Left lung (tissue), 10 donors: ENCODE results near the gene GABPB1. TPM values are rescaled to one million over a fixed set of nuclear protein-coding genes. Genes with fewer than 3 reads are reported as not detected.

Source experiments
- ATAC-seq: fragments of 200-7000 bp; cut with Tn5 transposase; one replicate; pipeline ENCODE4 v1.9.1; 2020; ENCODE audit warnings: moderate library complexity
- DNase-seq, 4 donors: peaks; one replicate each; pipeline ENCODE4 v3.0.0-alpha.2; 2013 to 2020
- H3K27ac ChIP-seq, 2 donors: fragments of 200-600 bp; sonication (generic) in 1 of 2; one replicate each; pipeline versions ENCODE4 v1.5.0 to v1.8.0; 2020 to 2021
- H3K27me3 ChIP-seq, 2 donors: fragments of 200-600 bp; sonication (generic) in 1 of 2; one replicate each; pipeline versions ENCODE4 v1.5.0 to v1.8.0; 2020 to 2021
- H3K36me3 ChIP-seq, 2 donors: fragments of 200-600 bp; sonication (generic) in 1 of 2; one replicate each; pipeline versions ENCODE4 v1.5.0 to v1.8.0; 2020 to 2021
- H3K4me1 ChIP-seq, 2 donors: fragments of 200-600 bp; one replicate each; pipeline ENCODE4 v1.8.0; 2021
- H3K4me3 ChIP-seq, 2 donors: fragments of 200-600 bp; sonication (generic) in 1 of 2; one replicate each; pipeline versions ENCODE4 v1.5.0 to v1.8.0; 2020 to 2021; ENCODE audit warnings: mild to moderate bottlenecking in 1 of 2
- H3K9me3 ChIP-seq, 2 donors: fragments of 200-600 bp; sonication (generic) in 1 of 2; one replicate each; pipeline versions ENCODE4 v1.5.0 to v1.8.0; 2020 to 2021
- CTCF ChIP-seq, 2 donors: fragments of 200-600 bp; sonication (generic) in 1 of 2; IDR thresholded peaks; one replicate each; pipeline versions ENCODE4 v1.5.0 to v1.8.0; 2021; ENCODE audit warnings: antibody characterized with exemption in 2 of 2
- intact Hi-C, 2 donors: fragments of 100-400 bp; cut with DNase I; formaldehyde crosslinking; loops; one replicate each; pipeline versions ENCODE4 v1.11.2 to v1.14.2; 2022
- polyA plus RNA-seq, 6 donors: library from polyadenylated mRNA; unstranded; fragments of 120-200 nt; gene quantifications; one replicate each; pipeline ENCODE4 v1.2.1, GENCODE V29; 2013; ENCODE audit not compliant: insufficient read length in 6 of 6
- total RNA-seq, 2 donors: library from RNA; stranded (reverse); fragmentation: NEBNext Ultra II Directional; extraction: Animal tissue kit (Norgen Biotek cat#: 25700); gene quantifications; one replicate each; pipeline ENCODE4 v1.2.1, GENCODE V29; 2021
- donor health status: DM: no; HTN: yes; CAD: no.
- donor health status: DM: no; HTN: no; CAD: no.

GABPB1 gene
- total and polyA plus RNA-seq, 8 donors: 17.8 to 40.0 (median 36.7) TPM

GRCh38 chr15:50302581-50302980, 52.4 kb downstream of the GABPB1 start:
- DNase-seq (no peak), ATAC-seq (no peak)
- no peak overlapping the region for H3K4me3 ChIP-seq
- TF ChIP-seq CTCF (IDR thresholded peaks at IDR 0.05): no peak
- intact Hi-C loops: no loop called here
- no peaks in the 10 kb centered on the region for H3K4me1 ChIP-seq
- no peaks in the 10 kb centered on the region for H3K27me3 ChIP-seq
- no peaks in the 10 kb centered on the region for H3K9me3 ChIP-seq
- peaks cover 0 to 69% of the 10 kb centered on the region in 2 donors for H3K36me3 ChIP-seq
- H3K27ac ChIP-seq: no peak overlapping the region

GRCh38 chr15:50298340-50298739, 56.7 kb downstream of the GABPB1 start:
- ATAC-seq: no peak
- peaks cover 0 to 66% of the 10 kb centered on the region in 2 donors for H3K36me3 ChIP-seq
- intact Hi-C loops: no loop called here

GRCh38 chr15:50295966-50296365, 59.0 kb downstream of the GABPB1 start:
- ATAC-seq (no peak), DNase-seq (no peak)
- Histone ChIP-seq H3K27me3 (no peaks in the 10 kb centered on the region), H3K9me3 (no peaks in the 10 kb centered on the region), H3K4me1 (no peaks in the 10 kb centered on the region), H3K4me3 (no peak overlapping the region), H3K27ac (no peak overlapping the region), H3K36me3 (peaks cover 0 to 60% of the 10 kb centered on the region in 2 donors)
- TF ChIP-seq CTCF (IDR thresholded peaks at IDR 0.05): no peak
- intact Hi-C loops: no loop called here

More at GRCh38 chr15:50298340-50298739, 56.7 kb downstream of the GABPB1 start:
- H3K9me3 ChIP-seq: no peaks in the 10 kb centered on the region
- H3K4me1 ChIP-seq: no peaks in the 10 kb centered on the region
- no peak overlapping the region for H3K4me3 ChIP-seq
- TF ChIP-seq CTCF (IDR thresholded peaks at IDR 0.05): no peak
- DNase-seq: no peak
- no peaks in the 10 kb centered on the region for H3K27me3 ChIP-seq
- H3K27ac ChIP-seq: no peak overlapping the region

GRCh38 chr15:50289749-50290148, 65.2 kb downstream of the GABPB1 start:
- no peak overlapping the region for H3K4me3 ChIP-seq
- H3K36me3 ChIP-seq: peaks cover 0 to 66% of the 10 kb centered on the region in 2 donors
- intact Hi-C loops: no loop called here
- no peak overlapping the region for H3K27ac ChIP-seq
- no peaks in the 10 kb centered on the region for H3K27me3 ChIP-seq
- DNase-seq (no peak), ATAC-seq (no peak)
- no peaks in the 10 kb centered on the region for H3K9me3 ChIP-seq
- TF ChIP-seq CTCF (IDR thresholded peaks at IDR 0.05): no peak
- H3K4me1 ChIP-seq: no peaks in the 10 kb centered on the region

GRCh38 chr15:50287324-50288116, 67.5 kb downstream of the GABPB1 start:
- no peak overlapping the region for H3K27ac ChIP-seq
- intact Hi-C loops: no loop called here
- no peak for TF ChIP-seq CTCF (IDR thresholded peaks at IDR 0.05)
- no peaks in the 10 kb centered on the region for H3K4me1 ChIP-seq
- no peak for DNase-seq
- no peaks in the 10 kb centered on the region for H3K9me3 ChIP-seq
- H3K27me3 ChIP-seq: no peaks in the 10 kb centered on the region
- no peak for ATAC-seq
- H3K36me3 ChIP-seq: peaks cover 0 to 67% of the 10 kb centered on the region in 2 donors
- H3K4me3 ChIP-seq: no peak overlapping the region
